ENCODE data around the gene HOXB1.

The HOXB1 gene

DNA sequence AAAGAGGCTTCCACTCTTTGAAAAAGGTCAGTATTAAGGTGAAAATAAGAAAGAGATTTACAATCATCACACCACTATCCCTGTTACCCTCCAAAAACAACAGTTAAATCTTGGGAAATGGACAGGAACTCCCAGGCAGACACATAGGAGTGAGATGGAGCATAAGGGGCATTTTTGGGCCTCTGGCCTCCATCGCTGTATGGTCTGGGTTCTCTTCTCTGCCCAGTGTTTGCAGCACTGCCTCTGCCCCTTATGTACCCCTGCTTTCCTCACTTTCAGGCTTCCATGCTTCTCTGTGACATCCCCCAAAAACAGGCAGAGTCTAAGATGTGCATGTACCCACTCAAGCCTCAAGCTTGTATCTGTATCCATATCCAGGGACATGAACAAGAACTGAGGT, 14.7 kb upstream of the HOXB1 start:
- Histone ChIP-seq H3K27me3 (ENCODE audit: low read depth, low read length) (peaks cover 4% of the 10 kb centered on the region), H3K36me3 (ENCODE audit: control insufficient read depth in 1 of 2, insufficient read depth in 2 of 2, low read length in 2 of 2) (no peaks in the 10 kb centered on the region), H3K4me1 (ENCODE audit: control insufficient read depth in 1 of 2, insufficient read depth in 2 of 2, low read length in 2 of 2) (peaks cover 17 to 51% of the 10 kb centered on the region in 2 donors), H3K9me3 (ENCODE audit: control insufficient read depth in 1 of 2, low read length in 2 of 2) (no peaks in the 10 kb centered on the region), H3K4me3 (ENCODE audit: low read depth in 1 of 2, low read length in 2 of 2) (no peak overlapping the region), H3K27ac (ENCODE audit: low read length) (peak overlapping the region; percentile 84)

DNA sequence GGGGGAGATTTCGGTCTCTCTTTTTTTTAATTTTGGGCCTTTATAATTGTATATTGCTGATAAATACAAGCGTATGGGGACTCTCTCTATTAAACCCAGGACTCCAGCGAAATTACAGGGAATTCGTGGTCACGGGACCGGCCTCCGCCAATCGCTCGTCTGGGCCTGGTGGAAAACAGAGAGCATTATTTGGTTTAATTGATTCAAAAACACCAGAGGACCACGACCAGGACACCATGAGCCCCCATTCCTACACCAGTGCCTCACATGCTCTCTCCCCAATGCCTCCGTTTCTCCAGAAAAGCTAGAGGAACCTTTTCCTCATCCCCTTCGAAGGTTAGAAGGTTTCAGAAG, 14.2 kb upstream of the HOXB1 start, which contains the start of gene HOXB2:
Gene HOXB2, minus strand, starts transcription at position 88 of the 354 bp plus-strand sequence. CDS start 198 bp downstream, outside the sequence.
- Histone ChIP-seq H3K4me1 (ENCODE audit: control insufficient read depth in 1 of 2, insufficient read depth in 2 of 2, low read length in 2 of 2) (peaks cover 15 to 50% of the 10 kb centered on the region in 2 donors), H3K36me3 (ENCODE audit: control insufficient read depth in 1 of 2, insufficient read depth in 2 of 2, low read length in 2 of 2) (no peaks in the 10 kb centered on the region), H3K9me3 (ENCODE audit: control insufficient read depth in 1 of 2, low read length in 2 of 2) (no peaks in the 10 kb centered on the region), H3K27me3 (ENCODE audit: low read depth, low read length) (peaks cover 4% of the 10 kb centered on the region), H3K27ac (ENCODE audit: low read length) (peak within 1 kb of the TSS; percentile 84), H3K4me3 (ENCODE audit: low read depth in 1 of 2, low read length in 2 of 2) (peak within 1 kb of the TSS; percentile 62 to 86)

DNA sequence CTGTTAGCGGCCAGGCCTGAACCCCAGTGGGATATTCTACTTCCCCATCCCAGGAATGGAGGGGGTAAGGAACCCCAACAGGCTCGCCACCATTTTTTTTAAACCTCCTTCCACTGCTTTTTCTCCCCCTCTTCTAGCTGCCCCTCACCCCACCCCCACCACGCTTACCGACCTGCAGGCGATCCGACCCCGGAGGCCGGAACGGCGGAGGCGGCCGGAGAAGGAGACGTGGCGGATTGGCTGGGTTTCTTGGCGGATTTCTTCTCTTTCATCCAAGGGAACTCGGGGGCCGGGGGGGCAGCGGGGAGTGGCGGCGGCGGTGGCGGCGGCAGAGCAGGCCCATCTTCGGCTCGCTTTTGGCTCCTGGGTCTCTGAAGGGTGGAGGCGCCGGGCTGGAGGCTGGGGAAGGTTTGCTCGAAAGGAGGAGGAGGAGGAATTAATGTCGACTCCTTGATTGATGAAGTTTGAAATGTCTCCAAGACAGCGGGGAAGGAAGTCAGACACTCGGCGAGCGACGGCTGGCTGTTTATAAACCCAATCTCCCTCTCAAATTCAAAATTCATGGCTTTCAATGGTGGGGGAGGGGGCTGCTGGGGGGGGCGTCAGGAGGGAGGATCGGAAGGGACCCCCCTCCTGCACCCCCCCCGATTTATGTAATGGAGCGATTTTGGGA, 13.7 kb upstream of the HOXB1 start:
- Histone ChIP-seq H3K27me3 (ENCODE audit: low read depth, low read length) (peaks cover 4% of the 10 kb centered on the region), H3K4me1 (ENCODE audit: control insufficient read depth in 1 of 2, insufficient read depth in 2 of 2, low read length in 2 of 2) (peaks cover 13 to 47% of the 10 kb centered on the region in 2 donors), H3K27ac (ENCODE audit: low read length) (peak overlapping the region; percentile 84), H3K9me3 (ENCODE audit: control insufficient read depth in 1 of 2, low read length in 2 of 2) (no peaks in the 10 kb centered on the region), H3K4me3 (ENCODE audit: low read depth in 1 of 2, low read length in 2 of 2) (peak overlapping the region; percentile 62 to 86), H3K36me3 (ENCODE audit: control insufficient read depth in 1 of 2, insufficient read depth in 2 of 2, low read length in 2 of 2) (no peaks in the 10 kb centered on the region)

DNA sequence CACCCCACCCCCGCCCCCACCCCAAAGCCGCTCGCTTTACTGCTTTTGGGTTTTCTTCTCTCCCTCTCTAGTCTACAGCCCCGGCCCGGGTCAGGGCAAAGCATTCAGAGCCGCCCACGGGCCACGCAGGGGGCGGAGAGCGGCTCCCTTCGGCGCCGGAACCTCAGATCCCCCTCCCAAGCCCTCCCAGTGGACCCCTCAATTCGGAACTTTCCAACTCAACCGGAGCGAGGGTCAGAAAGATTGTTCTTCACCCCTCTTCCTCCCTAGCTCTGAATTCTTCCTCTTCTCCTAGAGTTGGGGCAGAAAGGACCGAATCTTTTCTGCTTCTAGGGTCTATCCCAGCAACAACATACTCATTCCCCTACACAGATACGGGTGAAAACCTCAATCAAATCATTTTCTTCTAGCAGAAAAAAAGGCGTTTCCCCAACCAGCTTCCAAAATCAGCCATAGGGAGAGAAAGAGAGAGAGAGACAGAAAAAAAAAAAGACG, 13.1 kb upstream of the HOXB1 start:
- Histone ChIP-seq H3K27me3 (ENCODE audit: low read depth, low read length) (peaks cover 4% of the 10 kb centered on the region), H3K9me3 (ENCODE audit: control insufficient read depth in 1 of 2, low read length in 2 of 2) (no peaks in the 10 kb centered on the region), H3K36me3 (ENCODE audit: control insufficient read depth in 1 of 2, insufficient read depth in 2 of 2, low read length in 2 of 2) (no peaks in the 10 kb centered on the region), H3K27ac (ENCODE audit: low read length) (peak overlapping the region; percentile 84), H3K4me3 (ENCODE audit: low read depth in 1 of 2, low read length in 2 of 2) (peak overlapping the region; percentile 62 to 86), H3K4me1 (ENCODE audit: control insufficient read depth in 1 of 2, insufficient read depth in 2 of 2, low read length in 2 of 2) (peaks cover 13 to 42% of the 10 kb centered on the region in 2 donors)

DNA sequence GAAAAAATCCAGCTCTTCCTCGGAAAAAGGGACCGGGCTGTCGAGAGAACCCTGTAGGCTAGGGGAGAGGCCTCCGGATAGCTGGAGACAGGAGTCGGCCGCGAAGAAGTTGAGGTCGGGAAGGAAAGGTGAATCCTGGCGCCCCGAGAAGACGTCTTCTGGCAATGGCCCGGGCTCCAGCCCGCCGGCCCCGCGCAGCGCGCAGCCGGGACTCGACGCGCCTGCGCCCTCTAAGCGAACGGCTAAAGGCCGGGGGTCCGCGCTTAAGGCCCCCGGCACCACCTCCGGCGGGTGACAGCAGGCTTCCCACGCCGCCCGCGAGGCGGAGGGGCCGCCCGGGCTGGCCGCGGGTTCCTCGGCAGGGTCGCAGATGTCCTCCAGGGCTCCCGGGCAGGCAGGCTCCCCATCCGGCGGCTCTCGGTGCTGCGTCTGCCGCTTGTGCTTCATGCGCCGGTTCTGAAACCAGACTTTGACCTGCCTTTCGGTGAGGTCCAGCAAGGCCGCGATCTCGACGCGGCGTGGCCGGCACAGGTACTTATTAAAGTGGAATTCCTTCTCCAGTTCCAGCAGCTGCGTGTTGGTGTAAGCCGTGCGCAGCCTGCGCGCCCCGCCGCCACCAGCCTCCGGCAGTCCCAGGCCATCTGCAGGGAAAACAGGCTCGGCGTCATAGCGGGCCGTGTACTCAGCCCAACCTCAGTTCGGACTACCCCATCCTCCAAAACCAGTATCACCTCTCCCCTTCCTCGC, 12.5 kb upstream of the HOXB1 start:
- Histone ChIP-seq H3K27me3 (ENCODE audit: low read depth, low read length) (peaks cover 4% of the 10 kb centered on the region), H3K9me3 (ENCODE audit: control insufficient read depth in 1 of 2, low read length in 2 of 2) (no peaks in the 10 kb centered on the region), H3K27ac (ENCODE audit: low read length) (peak overlapping the region; percentile 84), H3K36me3 (ENCODE audit: control insufficient read depth in 1 of 2, insufficient read depth in 2 of 2, low read length in 2 of 2) (no peaks in the 10 kb centered on the region), H3K4me1 (ENCODE audit: control insufficient read depth in 1 of 2, insufficient read depth in 2 of 2, low read length in 2 of 2) (peaks cover 13 to 36% of the 10 kb centered on the region in 2 donors), H3K4me3 (ENCODE audit: low read depth in 1 of 2, low read length in 2 of 2) (peak overlapping the region; percentile 62 to 86)

DNA sequence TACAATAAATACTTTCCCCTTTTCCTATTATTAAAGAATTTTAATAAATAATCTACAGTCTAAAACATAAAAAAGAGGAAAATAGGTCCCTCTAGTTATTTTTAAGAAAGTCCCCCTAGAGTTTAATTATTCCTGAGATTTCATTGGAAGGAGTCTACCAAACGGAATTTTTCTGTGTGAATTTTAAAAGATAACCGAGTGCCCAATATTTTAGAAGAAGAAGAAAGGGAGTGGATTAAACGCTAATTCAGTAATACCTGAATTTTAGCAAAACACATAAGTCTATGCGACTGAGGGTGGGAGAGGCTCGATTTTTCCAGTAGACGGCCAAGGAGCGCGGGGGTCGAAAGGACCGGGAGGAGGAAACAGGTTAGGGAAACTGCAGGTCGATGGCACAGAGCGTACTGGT, 11.9 kb upstream of the HOXB1 start:
- peak overlapping the region; percentile 62 to 86 for H3K4me3 ChIP-seq (ENCODE audit: low read depth in 1 of 2, low read length in 2 of 2)
- H3K27ac ChIP-seq (ENCODE audit: low read length): peak overlapping the region; percentile 84
- no peaks in the 10 kb centered on the region for H3K36me3 ChIP-seq (ENCODE audit: control insufficient read depth in 1 of 2, insufficient read depth in 2 of 2, low read length in 2 of 2)
- H3K4me1 ChIP-seq (ENCODE audit: control insufficient read depth in 1 of 2, insufficient read depth in 2 of 2, low read length in 2 of 2): peaks cover 13 to 36% of the 10 kb centered on the region in 2 donors
- no peaks in the 10 kb centered on the region for H3K9me3 ChIP-seq (ENCODE audit: control insufficient read depth in 1 of 2, low read length in 2 of 2)
- H3K27me3 ChIP-seq (ENCODE audit: low read depth, low read length): peaks cover 4% of the 10 kb centered on the region

DNA sequence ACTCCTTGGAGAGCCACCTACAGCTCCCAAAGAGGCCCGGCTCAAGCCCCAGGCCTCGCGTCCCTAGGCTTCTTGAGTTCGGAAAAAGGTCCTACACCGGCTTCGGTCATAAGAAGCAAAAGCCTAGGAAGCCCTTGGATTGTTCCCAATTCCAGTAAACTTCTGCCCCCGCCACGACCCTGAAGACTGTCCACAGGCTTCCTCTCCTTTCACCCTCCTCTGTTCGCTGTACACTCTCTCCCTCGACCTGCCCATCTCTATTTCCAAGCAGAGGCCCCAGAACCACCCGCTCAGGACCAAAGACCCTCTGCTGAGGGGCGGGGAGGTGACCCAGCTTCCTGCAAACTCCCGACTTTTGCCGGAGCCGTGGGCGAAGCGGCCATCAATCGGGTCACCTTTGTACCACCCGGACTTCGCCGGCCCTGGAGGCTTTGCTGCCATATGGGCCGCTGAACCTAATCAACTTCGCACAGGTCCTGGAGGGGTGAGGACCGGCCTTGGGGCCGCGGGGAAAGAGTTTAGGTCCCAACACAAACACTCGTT, 11.4 kb upstream of the HOXB1 start:
- peak overlapping the region; percentile 68 to 86 for H3K4me3 ChIP-seq (ENCODE audit: low read depth in 1 of 2, low read length in 2 of 2)
- no peaks in the 10 kb centered on the region for H3K36me3 ChIP-seq (ENCODE audit: control insufficient read depth in 1 of 2, insufficient read depth in 2 of 2, low read length in 2 of 2)
- H3K4me1 ChIP-seq (ENCODE audit: control insufficient read depth in 1 of 2, insufficient read depth in 2 of 2, low read length in 2 of 2): peaks cover 13 to 33% of the 10 kb centered on the region in 2 donors
- H3K27me3 ChIP-seq (ENCODE audit: low read depth, low read length): peaks cover 4% of the 10 kb centered on the region
- no peaks in the 10 kb centered on the region for H3K9me3 ChIP-seq (ENCODE audit: control insufficient read depth in 1 of 2, low read length in 2 of 2)
- peak overlapping the region; percentile 84 for H3K27ac ChIP-seq (ENCODE audit: low read length)

DNA sequence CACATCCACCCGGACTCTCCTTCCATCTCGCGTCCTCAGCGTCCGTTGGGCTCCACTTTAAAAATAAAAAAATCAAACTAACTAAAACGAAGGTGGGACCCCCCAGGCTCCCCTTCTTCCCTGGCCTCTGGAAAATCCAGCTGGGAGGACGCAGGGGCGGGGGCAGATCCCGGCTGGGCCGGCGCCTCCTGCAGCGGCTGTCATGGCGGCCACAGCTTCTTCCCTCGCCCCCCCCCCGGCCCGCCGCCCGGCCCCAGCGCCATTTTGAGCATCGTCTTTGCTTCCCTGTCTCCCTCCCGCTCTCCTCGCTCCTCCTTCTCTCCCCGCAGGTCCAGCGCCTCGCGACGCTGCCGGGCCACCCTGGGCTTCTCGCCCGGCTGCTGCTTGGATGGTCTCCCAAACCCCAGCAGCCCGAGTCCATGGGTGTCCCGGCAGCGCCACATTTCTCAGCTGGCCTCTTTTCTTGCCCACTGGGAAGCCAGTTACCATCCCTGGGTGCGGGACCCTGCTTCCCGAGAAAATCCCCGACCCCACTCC, 10.8 kb upstream of the HOXB1 start:
- H3K4me3 ChIP-seq (ENCODE audit: low read depth in 1 of 2, low read length in 2 of 2): peak overlapping the region; percentile 68 to 86
- H3K27ac ChIP-seq (ENCODE audit: low read length): peak overlapping the region; percentile 97
- H3K27me3 ChIP-seq (ENCODE audit: low read depth, low read length): peaks cover 4% of the 10 kb centered on the region

DNA sequence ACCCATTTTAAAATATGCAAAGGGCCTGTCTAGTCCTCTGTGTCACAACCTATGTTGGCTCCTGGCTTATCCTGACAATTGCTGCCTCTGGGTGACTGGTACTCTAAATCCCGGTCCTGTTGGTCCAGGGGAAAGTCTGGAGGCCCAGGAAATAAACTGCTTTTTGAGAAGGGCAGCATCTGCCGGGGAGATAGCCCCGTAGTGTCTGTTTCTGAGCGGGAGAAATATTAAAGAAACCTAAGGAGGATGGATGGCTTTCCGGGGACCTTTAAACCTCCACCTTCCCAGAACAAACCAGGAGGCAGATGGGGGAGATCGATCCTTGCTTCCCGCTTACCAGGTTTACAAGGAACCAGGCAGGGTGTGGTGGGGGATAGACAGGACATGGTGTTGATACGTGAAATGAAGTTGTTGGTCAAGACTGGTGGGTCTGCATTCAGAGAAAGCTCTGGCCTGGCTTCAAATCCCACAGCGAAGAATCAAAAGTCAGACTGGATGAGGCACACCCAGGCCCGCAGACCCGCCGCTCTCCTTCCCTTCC, 10.3 kb upstream of the HOXB1 start:
- Histone ChIP-seq H3K27me3 (ENCODE audit: low read depth, low read length) (peaks cover 4% of the 10 kb centered on the region), H3K4me1 (ENCODE audit: control insufficient read depth in 1 of 2, insufficient read depth in 2 of 2, low read length in 2 of 2) (peaks cover 13 to 23% of the 10 kb centered on the region in 2 donors), H3K27ac (ENCODE audit: low read length) (peak overlapping the region; percentile 97), H3K9me3 (ENCODE audit: control insufficient read depth in 1 of 2, low read length in 2 of 2) (no peaks in the 10 kb centered on the region), H3K36me3 (ENCODE audit: control insufficient read depth in 1 of 2, insufficient read depth in 2 of 2, low read length in 2 of 2) (no peaks in the 10 kb centered on the region), H3K4me3 (ENCODE audit: low read depth in 1 of 2, low read length in 2 of 2) (peak overlapping the region; percentile 65 to 86)

More for the DNA sequence above, 10.8 kb upstream of the HOXB1 start:
- Histone ChIP-seq H3K36me3 (ENCODE audit: control insufficient read depth in 1 of 2, insufficient read depth in 2 of 2, low read length in 2 of 2) (no peaks in the 10 kb centered on the region), H3K4me1 (ENCODE audit: control insufficient read depth in 1 of 2, insufficient read depth in 2 of 2, low read length in 2 of 2) (peaks cover 13 to 28% of the 10 kb centered on the region in 2 donors), H3K9me3 (ENCODE audit: control insufficient read depth in 1 of 2, low read length in 2 of 2) (no peaks in the 10 kb centered on the region)

DNA sequence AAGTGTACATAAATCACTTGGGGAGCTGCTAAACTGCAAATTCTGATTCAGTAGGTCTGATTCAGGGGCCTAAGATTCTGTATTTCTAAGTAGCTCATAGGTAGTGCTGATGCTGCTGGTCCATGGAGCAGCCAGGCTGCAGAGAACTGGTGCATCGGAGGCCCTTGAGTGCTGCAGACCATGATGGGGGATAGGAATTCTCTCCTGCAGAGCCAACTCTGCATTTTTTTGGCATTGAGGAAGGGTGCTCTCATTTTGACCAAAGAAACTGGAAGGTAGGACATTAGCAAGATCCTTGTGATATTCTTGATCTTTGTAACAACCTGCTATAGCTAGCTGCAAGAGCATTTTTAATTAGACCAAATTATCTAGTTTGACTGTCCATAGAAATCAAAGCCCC, 9.4 kb upstream of the HOXB1 start:
- Histone ChIP-seq H3K4me1 (ENCODE audit: control insufficient read depth in 1 of 2, insufficient read depth in 2 of 2, low read length in 2 of 2) (peaks cover 7 to 14% of the 10 kb centered on the region in 2 donors), H3K27ac (ENCODE audit: low read length) (peak overlapping the region; percentile 97), H3K27me3 (ENCODE audit: low read depth, low read length) (peaks cover 1% of the 10 kb centered on the region), H3K4me3 (ENCODE audit: low read depth in 1 of 2, low read length in 2 of 2) (no peak overlapping the region), H3K9me3 (ENCODE audit: control insufficient read depth in 1 of 2, low read length in 2 of 2) (no peaks in the 10 kb centered on the region), H3K36me3 (ENCODE audit: control insufficient read depth in 1 of 2, insufficient read depth in 2 of 2, low read length in 2 of 2) (no peaks in the 10 kb centered on the region)

DNA sequence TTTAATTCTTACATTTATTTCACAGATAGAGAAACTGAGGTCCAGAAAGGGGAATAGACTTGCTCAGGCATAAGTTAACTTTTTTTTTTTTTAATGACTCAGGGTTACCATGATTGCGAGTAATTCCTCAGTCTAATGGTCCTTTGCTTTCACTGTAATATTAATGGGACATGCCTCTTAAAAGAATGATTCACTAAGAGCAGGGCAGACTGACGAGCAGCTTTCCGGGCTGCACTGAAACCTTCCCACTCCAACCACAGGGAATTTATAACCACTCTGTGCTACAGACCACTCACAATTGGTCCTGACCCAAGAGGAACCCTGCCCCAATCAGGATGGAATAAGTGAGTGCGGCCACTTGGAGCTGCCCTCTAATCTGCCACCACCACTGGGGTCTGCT, 8.4 kb upstream of the HOXB1 start:
- no peaks in the 10 kb centered on the region for H3K9me3 ChIP-seq (ENCODE audit: control insufficient read depth in 1 of 2, low read length in 2 of 2)
- H3K4me3 ChIP-seq (ENCODE audit: low read depth in 1 of 2, low read length in 2 of 2): no peak overlapping the region
- peaks cover 5 to 10% of the 10 kb centered on the region in 2 donors for H3K4me1 ChIP-seq (ENCODE audit: control insufficient read depth in 1 of 2, insufficient read depth in 2 of 2, low read length in 2 of 2)
- H3K27ac ChIP-seq (ENCODE audit: low read length): peak overlapping the region; percentile 46
- H3K27me3 ChIP-seq (ENCODE audit: low read depth, low read length): no peaks in the 10 kb centered on the region
- no peaks in the 10 kb centered on the region for H3K36me3 ChIP-seq (ENCODE audit: control insufficient read depth in 1 of 2, insufficient read depth in 2 of 2, low read length in 2 of 2)
